HCT116 (cell line): ENCODE measurements around the gene OTOP1. TPM values are rescaled to one million over a fixed set of nuclear protein-coding genes. Genes with fewer than 3 reads are reported as not detected.
A peak's percentile ranks its signal among the peaks of the same experiment; 100 is the strongest.

Experiments used
- ATAC-seq: fragments of 200-7000 bp; cut with Tn5 transposase; 2 replicates; pipeline ENCODE4 v1.9.1; 2020; ENCODE audit warnings: mild to moderate bottlenecking, moderate library complexity
- Bru-seq: library from RNA; stranded (reverse); fragments of 400-500 nt; gene quantifications from one replicate; lab custom pipeline; 2021; lab: Mats Ljungman, UMichigan
- BruChase-seq, 2 experiments: library from RNA; stranded (reverse); fragments of 400-500 nt; gene quantifications; one replicate each; lab custom pipeline; 2021; lab: Mats Ljungman, UMichigan
- BruUV-seq: library from RNA; stranded (reverse); fragments of 400-500 nt; replicated peaks from 2 replicates; lab custom pipeline; 2021; lab: Mats Ljungman, UMichigan
- CTCF ChIA-PET: fragments of 300-600 bp; sonication (Branson Sonifier 250); formaldehyde crosslinking; loops from one replicate; lab custom pipeline; 2021; ENCODE audit warnings: antibody characterized with exemption; lab: Charles Lee
- POLR2A ChIA-PET: fragments of 300-600, 350-600 bp; sonication (Branson Sonifier 250); formaldehyde crosslinking; loops from one replicate; lab custom pipeline; 2021; ENCODE audit warnings: antibody characterized with exemption; lab: Charles Lee
- RAD21 ChIA-PET, 2 experiments: fragments of 300-600 bp; sonication (Branson Sonifier 250); formaldehyde crosslinking; loops; one replicate each; lab custom pipeline; 2023; ENCODE audit warnings: low total read pairs in 2 of 2; ENCODE audit not compliant: uncharacterized antibody in 2 of 2, unreplicated experiment in 2 of 2, low non-redundant PET in 1 of 2; lab: Charles Lee
- DNase-seq: peaks from one replicate; pipeline ENCODE4 v3.0.0-alpha.2; 2010; ENCODE audit warnings: low read depth, low spot score
- H2AFZ ChIP-seq: fragments of 200-600 bp; shearing (Covaris generic), sonication (generic); 2 replicates; pipeline ENCODE4 v1.6.1; 2017; ENCODE audit warnings: low read depth, mixed run types, mixed read lengths, antibody characterized with exemption, low read length; ENCODE audit not compliant: poor library complexity, severe bottlenecking
- H3K27ac ChIP-seq: 2 replicates; pipeline ENCODE4 v1.5.1; 2012; ENCODE audit warnings: low read depth, low read length
- H3K27me3 ChIP-seq: fragments of 200-600 bp; sonication (generic); 2 replicates; pipeline ENCODE4 v1.6.1; 2016; ENCODE audit warnings: mixed run types, low read length, mixed read lengths; ENCODE audit not compliant: insufficient read depth
- H3K36me3 ChIP-seq, 2 experiments: fragments of 200-500 bp in 1 of 2; fragments of 200-600 bp in 1 of 2; sonication (Bioruptor generic) in 1 of 2; sonication (generic) in 1 of 2; 2 replicates each; pipeline versions ENCODE4 v1.5.1 to v1.6.1; 2014 to 2016; ENCODE audit warnings: low read length in 2 of 2, inconsistent platforms in 1 of 2, mixed read lengths in 1 of 2, mixed run types in 1 of 2; ENCODE audit not compliant: insufficient read depth in 2 of 2, control insufficient read depth in 1 of 2
- H3K4me1 ChIP-seq, 2 experiments: fragments of 200-600 bp in 1 of 2; sonication (generic) in 1 of 2; 2 replicates each; pipeline versions ENCODE4 v1.5.1 to v1.6.1; 2012 to 2017; ENCODE audit warnings: low read length in 2 of 2, inconsistent platforms in 1 of 2, mild to moderate bottlenecking in 1 of 2, mixed read lengths in 1 of 2, mixed run types in 1 of 2, moderate library complexity in 1 of 2; ENCODE audit not compliant: insufficient read depth in 2 of 2, control insufficient read depth in 1 of 2
- H3K4me2 ChIP-seq: fragments of 200-600 bp; sonication (generic); 2 replicates; pipeline ENCODE4 v1.6.1; 2017; ENCODE audit warnings: mixed run types, low read length, mixed read lengths
- H3K4me3 ChIP-seq, 2 experiments: fragments of 200-600 bp in 1 of 2; sonication (generic) in 1 of 2; replicated peaks in 1 of 2; 2 replicates each; pipeline ENCODE4 v1.5.1; 2011 to 2016; ENCODE audit warnings: low read length in 2 of 2, control low read depth in 1 of 2, low read depth in 1 of 2, mild to moderate bottlenecking in 1 of 2, mixed read lengths in 1 of 2, mixed run types in 1 of 2
- H3K79me2 ChIP-seq: fragments of 200-600 bp; sonication (generic); 2 replicates; pipeline ENCODE4 v1.6.1; 2017; ENCODE audit warnings: mild to moderate bottlenecking, mixed run types, low read length, moderate library complexity, mixed read lengths; ENCODE audit not compliant: insufficient read depth
- H3K9ac ChIP-seq: fragments of 200-600 bp; sonication (generic); 2 replicates; pipeline ENCODE4 v1.6.1; 2016; ENCODE audit warnings: low read length, mixed read lengths
- H3K9me2 ChIP-seq: fragments of 200-600 bp; sonication (generic), shearing (Covaris generic); 2 replicates; pipeline ENCODE4 v1.6.1; 2017; ENCODE audit warnings: mixed run types, mild to moderate bottlenecking, moderate library complexity; ENCODE audit not compliant: insufficient read depth
- H3K9me3 ChIP-seq, 2 experiments: fragments of 200-500 bp in 1 of 2; fragments of 200-600 bp in 1 of 2; sonication (Bioruptor generic) in 1 of 2; sonication (generic) in 1 of 2; 2 replicates each; pipeline ENCODE4 v1.6.1; 2014 to 2017; ENCODE audit warnings: low read length in 2 of 2, mixed read lengths in 2 of 2, inconsistent platforms in 1 of 2, low read depth in 1 of 2, mild to moderate bottlenecking in 1 of 2, mixed run types in 1 of 2, moderate library complexity in 1 of 2; ENCODE audit not compliant: control insufficient read depth in 1 of 2, insufficient read depth in 1 of 2
- H4K20me1 ChIP-seq: fragments of 200-600 bp; sonication (generic), shearing (Covaris generic); 2 replicates; pipeline ENCODE4 v1.6.1; 2017; ENCODE audit warnings: mixed run types, mild to moderate bottlenecking, moderate library complexity; ENCODE audit not compliant: insufficient read depth
- CEBPB ChIP-seq: IDR thresholded peaks from 2 replicates; pipeline ENCODE4 v1.6.1; 2012; ENCODE audit warnings: low read depth
- EZH2 ChIP-seq: fragments of 200-600 bp; sonication (generic); IDR thresholded peaks from 2 replicates; pipeline ENCODE4 v1.6.1; 2017; ENCODE audit warnings: antibody characterized with exemption, mixed run types
- EZH2phosphoT487 ChIP-seq: fragments of 200-600 bp; IDR thresholded peaks from 2 replicates; pipeline ENCODE4 v1.6.1; 2018; ENCODE audit warnings: antibody characterized with exemption, borderline replicate concordance
- FOSL1 ChIP-seq: IDR thresholded peaks from 2 replicates; pipeline ENCODE4 v1.6.1; 2012; ENCODE audit warnings: low read depth
- SIN3A ChIP-seq: IDR thresholded peaks from 2 replicates; pipeline ENCODE4 v1.6.1; 2012; ENCODE audit warnings: low read depth
- SRF ChIP-seq: IDR thresholded peaks from 2 replicates; pipeline ENCODE4 v1.6.1; 2012; ENCODE audit warnings: low read depth
- ZBTB33 ChIP-seq: IDR thresholded peaks from 2 replicates; pipeline ENCODE4 v1.6.1; 2011; ENCODE audit warnings: mild to moderate bottlenecking, low read length, moderate library complexity; ENCODE audit not compliant: insufficient replicate concordance; ENCODE audit errors: extremely low read depth
- intact Hi-C: fragments of 100-400 bp; cut with micrococcal nuclease; formaldehyde crosslinking; loops from 2 replicates; pipeline ENCODE4 v1.10.0; 2022
- long read RNA-seq: library from polyadenylated mRNA; unstranded; transcript quantifications from one replicate; pipeline ENCODE4 v2.0.0, GENCODE V29; 2021; ENCODE audit not compliant: unreplicated experiment
- polyA plus RNA-seq: library from polyadenylated mRNA; unstranded; fragments of >200 nt; gene quantifications from 2 replicates; pipeline ENCODE4 v1.2.1, GENCODE V29; 2012; ENCODE audit warnings: missing spikeins
- total RNA-seq: library from RNA; stranded (reverse); gene quantifications from one replicate; pipeline ENCODE4 v1.2.1, GENCODE V29; 2021; ENCODE audit not compliant: unreplicated experiment

The OTOP1 gene
- total RNA-seq (not detected), Bru-seq, nascent RNA (not detected), BruChase-seq, experiment 1, labeled RNA remaining after a 6-hour chase (percentile 5 among the genes with signal in this experiment), BruChase-seq, experiment 2, labeled RNA remaining after a 2-hour chase (percentile 6 among the genes with signal in this experiment)
- polyA plus RNA-seq, result 0.09 TPM in 1 of 2 replicates, not detected in the other
- long read RNA-seq, result 0 reads

GRCh38 chr4:4226606-4227438, at the start of gene OTOP1:
TSS of gene OTOP1 (minus strand) at chr4:4226929. CDS start at chr4:4226864, 65 bp downstream.
- Histone ChIP-seq H3K4me2 (no peak within 1 kb of the TSS), H3K36me3 (no peaks in the 10 kb centered on the region), H2AFZ (no peak within 1 kb of the TSS), H3K4me1 (no peaks in the 10 kb centered on the region), H3K9me3 (no peaks in the 10 kb centered on the region), H3K9me2 (no peaks in the 10 kb centered on the region), H3K9ac (no peak within 1 kb of the TSS), H3K27me3 (peaks cover 4% of the 10 kb centered on the region; the same call in 1 of the 2 replicates), H4K20me1 (no peaks in the 10 kb centered on the region), H3K27ac (no peak within 1 kb of the TSS), H3K79me2 (no peaks in the 10 kb centered on the region), H3K4me3 (no peak within 1 kb of the TSS)
- intact Hi-C loops, result no loop called here
- no peak for DNase-seq
- BruUV-seq, result no TSS peak
- RAD21 ChIA-PET, result no interaction called here
- TF ChIP-seq FOSL1 (no peak), EZH2phosphoT487 (no peak), ZBTB33 (no peak), EZH2 (no peak), SRF (no peak), SIN3A (no peak), CEBPB (no peak)
- ATAC-seq, result no peak
- CTCF ChIA-PET, result no interaction called here
- POLR2A ChIA-PET, result no interaction called here
